Hepatocyte (in vitro differentiated cells): ENCODE data around the gene LINGO1.

Source experiments
- EZH2 ChIP-seq: fragments of 200-600 bp; sonication (generic); IDR thresholded peaks from 2 replicates; pipeline ENCODE4 v1.6.1; 2016; ENCODE audit warnings: antibody characterized with exemption, mild to moderate bottlenecking, borderline replicate concordance
- EZH2phosphoT487 ChIP-seq: fragments of 200-600 bp; sonication (generic); IDR thresholded peaks from one replicate; pipeline ENCODE4 v1.6.1; 2018; ENCODE audit warnings: antibody characterized with exemption, mild to moderate bottlenecking, low read depth, moderate library complexity; ENCODE audit not compliant: unreplicated experiment, severe bottlenecking
- TF ChIP-seq, protein P1 (sequence below): fragments of 200-600 bp; sonication (generic); IDR thresholded peaks from 2 replicates; pipeline ENCODE4 v1.5.1; 2016; ENCODE audit warnings: antibody characterized with exemption, mild to moderate bottlenecking; ENCODE audit not compliant: poor library complexity

DNA sequence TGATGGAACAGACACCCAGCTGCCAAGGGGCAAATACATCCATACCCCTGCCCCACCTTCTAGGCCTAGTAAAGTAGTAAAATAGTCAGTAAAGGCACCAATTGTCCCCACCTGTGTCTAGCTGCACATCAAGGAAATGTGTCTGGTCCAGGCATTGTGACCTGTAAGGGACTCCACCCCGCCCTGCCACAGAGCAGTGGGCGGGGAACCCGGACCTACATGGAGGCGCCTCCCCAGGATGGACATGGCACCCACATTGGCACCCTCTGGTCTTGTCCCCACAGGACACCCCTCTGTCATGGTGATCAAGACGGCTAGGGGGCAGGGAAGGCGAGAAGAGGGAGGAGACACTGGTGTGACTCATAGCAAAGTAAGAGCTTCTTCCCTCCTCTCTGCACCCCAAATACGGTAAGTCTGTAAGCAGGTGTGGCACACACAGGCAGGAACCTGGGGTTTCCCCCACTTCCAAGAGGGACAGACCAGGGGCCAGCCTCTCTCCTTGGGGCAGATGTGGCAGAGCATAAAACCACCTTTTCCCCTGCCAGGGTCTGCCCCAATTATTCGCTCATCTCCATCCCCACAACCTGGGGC is 13.5 kb upstream of the LINGO1 start:
- TF ChIP-seq, protein P1, sequence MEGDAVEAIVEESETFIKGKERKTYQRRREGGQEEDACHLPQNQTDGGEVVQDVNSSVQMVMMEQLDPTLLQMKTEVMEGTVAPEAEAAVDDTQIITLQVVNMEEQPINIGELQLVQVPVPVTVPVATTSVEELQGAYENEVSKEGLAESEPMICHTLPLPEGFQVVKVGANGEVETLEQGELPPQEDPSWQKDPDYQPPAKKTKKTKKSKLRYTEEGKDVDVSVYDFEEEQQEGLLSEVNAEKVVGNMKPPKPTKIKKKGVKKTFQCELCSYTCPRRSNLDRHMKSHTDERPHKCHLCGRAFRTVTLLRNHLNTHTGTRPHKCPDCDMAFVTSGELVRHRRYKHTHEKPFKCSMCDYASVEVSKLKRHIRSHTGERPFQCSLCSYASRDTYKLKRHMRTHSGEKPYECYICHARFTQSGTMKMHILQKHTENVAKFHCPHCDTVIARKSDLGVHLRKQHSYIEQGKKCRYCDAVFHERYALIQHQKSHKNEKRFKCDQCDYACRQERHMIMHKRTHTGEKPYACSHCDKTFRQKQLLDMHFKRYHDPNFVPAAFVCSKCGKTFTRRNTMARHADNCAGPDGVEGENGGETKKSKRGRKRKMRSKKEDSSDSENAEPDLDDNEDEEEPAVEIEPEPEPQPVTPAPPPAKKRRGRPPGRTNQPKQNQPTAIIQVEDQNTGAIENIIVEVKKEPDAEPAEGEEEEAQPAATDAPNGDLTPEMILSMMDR = no peak
- TF ChIP-seq EZH2phosphoT487 (no peak), EZH2 (no peak)
